ENCODE results near the gene THOC5. TPM values are rescaled to one million over a fixed set of nuclear protein-coding genes. Genes with fewer than 3 reads are reported as not detected.

The THOC5 gene
- total RNA-seq: 37.7 and 56.8 TPM in 2 replicates

DNA sequence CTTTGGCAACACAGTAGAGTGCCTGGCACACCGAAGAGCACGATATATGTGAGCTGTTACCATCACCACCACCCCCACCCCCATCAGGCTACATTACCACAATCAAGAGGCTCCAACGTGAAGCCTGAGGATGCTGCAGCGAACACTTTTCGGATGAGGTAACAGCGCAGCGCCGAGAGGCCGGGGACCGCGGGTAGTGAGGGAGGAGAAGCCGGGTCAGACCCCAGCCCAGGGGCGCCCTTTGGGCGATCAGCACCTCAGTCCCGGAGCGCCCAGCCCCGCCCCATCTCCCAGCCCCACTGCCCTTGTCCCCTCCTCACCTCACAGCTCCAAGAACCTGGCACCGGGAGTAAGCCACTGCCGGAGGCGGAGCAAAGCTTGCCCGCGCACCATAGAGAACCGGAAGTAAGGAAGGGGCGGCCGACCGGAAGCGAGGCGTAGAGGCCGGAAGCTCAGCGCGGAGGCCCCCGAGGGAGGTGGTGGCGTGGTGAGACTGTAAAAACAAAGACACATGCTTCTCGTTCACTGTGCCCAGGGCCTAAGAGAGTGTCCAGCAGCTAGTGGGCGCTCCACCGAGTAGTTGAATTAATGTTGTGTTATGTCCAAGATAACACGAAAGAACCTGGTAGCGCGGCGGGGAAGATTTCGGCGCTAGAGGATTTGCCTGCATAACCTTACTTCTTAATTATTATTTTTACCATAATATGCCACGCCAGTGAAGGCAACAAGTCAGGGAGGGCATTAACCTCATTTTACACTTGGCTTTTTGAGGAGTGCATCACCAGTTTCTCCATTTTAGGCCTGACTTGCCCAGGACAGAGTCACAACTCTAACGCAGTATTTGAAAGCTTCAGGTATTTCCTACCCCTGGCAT lies at the start of gene THOC5:
TSS of gene THOC5 (minus strand) at position 407 of the 874 bp plus-strand sequence. CDS start 4,610 bp downstream, outside the sequence.

DNA sequence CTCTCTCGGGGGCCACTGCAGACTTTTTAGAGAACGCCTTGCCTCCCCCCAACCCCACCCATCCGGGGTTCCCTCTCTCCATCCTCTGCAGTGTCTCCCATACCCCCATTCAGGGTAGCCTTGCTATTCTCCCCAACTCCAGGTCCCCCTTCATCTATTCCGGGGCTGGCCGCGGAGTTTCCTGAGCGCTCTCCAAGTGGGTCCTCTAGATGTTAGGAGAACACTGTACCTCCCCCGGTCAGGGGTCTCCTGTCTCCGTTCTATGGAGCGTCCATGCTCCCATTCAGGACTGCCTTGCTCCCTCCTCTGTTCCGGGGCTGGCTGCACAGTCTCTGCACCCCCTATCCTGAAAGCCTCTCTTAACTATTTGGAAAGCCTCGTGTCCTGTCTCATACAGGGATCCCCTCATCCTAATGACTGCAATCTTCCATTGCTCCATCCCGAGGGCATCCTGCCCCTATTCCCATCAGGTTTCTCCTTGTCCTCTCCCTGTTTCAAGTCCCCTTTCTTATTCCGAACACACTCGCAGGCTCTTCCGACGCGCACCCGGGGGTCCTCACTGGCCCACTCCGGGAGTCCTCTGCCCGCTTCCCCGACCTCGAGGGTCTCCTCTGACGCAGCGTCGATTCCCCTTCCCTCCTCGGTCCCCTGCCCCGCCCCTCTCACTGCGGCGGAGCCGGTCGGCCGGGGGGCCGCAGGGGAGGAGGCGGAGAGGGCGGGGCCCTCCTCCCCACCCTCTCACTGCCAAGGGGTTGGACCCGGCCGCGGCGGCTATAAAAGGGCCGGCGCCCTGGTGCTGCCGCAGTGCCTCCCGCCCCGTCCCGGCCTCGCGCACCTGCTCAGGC lies 73.9 kb downstream of the THOC5 start, which contains the start of gene NEFH:
TSS of gene NEFH (plus strand) at position 802 of the 845 bp plus-strand sequence. CDS start 45 bp downstream, outside the sequence.

Other genes with a start within 250 kb of the THOC5 start
- gene GAS2L1, start 247.1 kb downstream of the THOC5 start, total RNA-seq: 14.9 and 26.6 TPM in 2 replicates
- gene RASL10A, start 238.1 kb downstream of the THOC5 start, total RNA-seq: 0.16 and 0.25 TPM in 2 replicates
- 103 and 182 TPM in 2 replicates for gene AP1B1, start 165.2 kb downstream of the THOC5 start, total RNA-seq
- gene RFPL1, start 115.2 kb downstream of the THOC5 start, total RNA-seq: not detected in 2 replicates
- gene NEFH, start 73.5 kb downstream of the THOC5 start, total RNA-seq: 0.25 and 0.65 TPM in 2 replicates
- 20.1 and 26.9 TPM in 2 replicates for gene NIPSNAP1, start 27.4 kb upstream of the THOC5 start, total RNA-seq
- gene NF2, start 49.9 kb upstream of the THOC5 start, total RNA-seq: 30.3 and 203 TPM in 2 replicates
- 0.06 TPM in 1 of 2 replicates, not detected in the other for gene CABP7, start 166.2 kb upstream of the THOC5 start, total RNA-seq
- 13.3 and 13.6 TPM in 2 replicates for gene ZMAT5, start 213.2 kb upstream of the THOC5 start, total RNA-seq
- 61.8 and 71.1 TPM in 2 replicates for gene UQCR10, start 213.6 kb upstream of the THOC5 start, total RNA-seq

Measured in bladder microvascular endothelial cell (primary cell).